ENCODE data around the gene BMPR1B.

The BMPR1B gene

GRCh38 chr4:94927696-94928095, 169.9 kb downstream of the BMPR1B start:
- no peak for DNase-seq (ENCODE audit: low spot score)
- no peak for TF ChIP-seq CTCF (IDR thresholded peaks at IDR 0.05)
- Histone ChIP-seq H3K4me3 (no peak overlapping the region), H3K27ac (no peak overlapping the region)

- no peak for DNase-seq (ENCODE audit: low spot score)
- no peak overlapping the region for H3K27ac ChIP-seq
- no peak overlapping the region for H3K4me3 ChIP-seq
- TF ChIP-seq CTCF (IDR thresholded peaks at IDR 0.05), result no peak
These were observed 171.9 kb downstream of the BMPR1B start for GRCh38 chr4:94929696-94930095.

GRCh38 chr4:94931626-94932025, 173.9 kb downstream of the BMPR1B start:
- TF ChIP-seq CTCF (IDR thresholded peaks at IDR 0.05), result no peak
- Histone ChIP-seq H3K4me3 (no peak overlapping the region), H3K27ac (no peak overlapping the region)
- no peak for DNase-seq (ENCODE audit: low spot score)

GRCh38 chr4:94932366-94932765, 174.6 kb downstream of the BMPR1B start:
- no peak overlapping the region for H3K4me3 ChIP-seq
- DNase-seq (ENCODE audit: low spot score), result no peak
- no peak for TF ChIP-seq CTCF (IDR thresholded peaks at IDR 0.05)
- no peak overlapping the region for H3K27ac ChIP-seq

- no peak for DNase-seq (ENCODE audit: low spot score)
- Histone ChIP-seq H3K27ac (no peak overlapping the region), H3K4me3 (no peak overlapping the region)
- TF ChIP-seq CTCF (IDR thresholded peaks at IDR 0.05), result no peak
These were observed 176.0 kb downstream of the BMPR1B start for GRCh38 chr4:94933799-94934198.

- no peak for DNase-seq (ENCODE audit: low spot score)
- TF ChIP-seq CTCF (IDR thresholded peaks at IDR 0.05), result no peak
These were observed 176.4 kb downstream of the BMPR1B start for GRCh38 chr4:94934201-94934600.

GRCh38 chr4:94934864-94935263, 177.1 kb downstream of the BMPR1B start:
- DNase-seq (ENCODE audit: low spot score), result no peak
- H3K27ac ChIP-seq, result no peak overlapping the region
- no peak overlapping the region for H3K4me3 ChIP-seq
- TF ChIP-seq CTCF (IDR thresholded peaks at IDR 0.05), result no peak

More at GRCh38 chr4:94934201-94934600, 176.4 kb downstream of the BMPR1B start:
- Histone ChIP-seq H3K4me3 (no peak overlapping the region), H3K27ac (no peak overlapping the region)

All from coronary artery (tissue), 2 donors.